ENCODE results near the gene IDH3B. TPM values are rescaled to one million over a fixed set of nuclear protein-coding genes. Genes with fewer than 3 reads are reported as not detected.
"Not testable (repeated sequence)": the region's sequence is repeated elsewhere in the genome, so short reads cannot be mapped to it uniquely, and the experiment has no call there.

IDH3B gene
- total RNA-seq (2014; rRNA removed; shearing (Covaris generic)): 139 and 146 TPM in 2 replicates

GRCh38 chr20:2663887-2664719, at the start of gene IDH3B:
Gene IDH3B, minus strand, starts transcription at chr20:2664216. Its CDS starts 28 bp downstream, at chr20:2664188.
- peak; percentile 83 for DNase-seq (ENCODE audit: low spot score)

DNA sequence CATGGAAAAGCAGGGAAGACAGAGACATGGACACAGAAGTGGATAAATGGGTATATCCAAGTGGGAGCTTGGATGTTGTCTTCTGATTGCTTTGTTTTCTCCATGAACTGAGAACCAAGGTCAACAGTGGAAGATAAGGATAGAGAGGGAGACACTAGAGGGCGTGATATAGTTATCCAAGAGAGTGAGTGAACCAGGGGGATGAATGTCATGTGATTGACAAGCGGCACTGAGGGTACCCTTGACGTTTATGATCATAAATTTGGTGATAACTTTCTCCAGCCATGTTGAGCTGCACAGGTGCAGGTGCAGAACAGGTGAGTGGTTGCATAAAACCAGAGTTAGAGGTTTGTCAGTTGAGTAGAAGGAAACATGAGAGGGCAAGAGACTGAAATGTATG, 49.3 kb upstream of the IDH3B start:
- DNase-seq (ENCODE audit: low spot score): peak; percentile 9

DNA sequence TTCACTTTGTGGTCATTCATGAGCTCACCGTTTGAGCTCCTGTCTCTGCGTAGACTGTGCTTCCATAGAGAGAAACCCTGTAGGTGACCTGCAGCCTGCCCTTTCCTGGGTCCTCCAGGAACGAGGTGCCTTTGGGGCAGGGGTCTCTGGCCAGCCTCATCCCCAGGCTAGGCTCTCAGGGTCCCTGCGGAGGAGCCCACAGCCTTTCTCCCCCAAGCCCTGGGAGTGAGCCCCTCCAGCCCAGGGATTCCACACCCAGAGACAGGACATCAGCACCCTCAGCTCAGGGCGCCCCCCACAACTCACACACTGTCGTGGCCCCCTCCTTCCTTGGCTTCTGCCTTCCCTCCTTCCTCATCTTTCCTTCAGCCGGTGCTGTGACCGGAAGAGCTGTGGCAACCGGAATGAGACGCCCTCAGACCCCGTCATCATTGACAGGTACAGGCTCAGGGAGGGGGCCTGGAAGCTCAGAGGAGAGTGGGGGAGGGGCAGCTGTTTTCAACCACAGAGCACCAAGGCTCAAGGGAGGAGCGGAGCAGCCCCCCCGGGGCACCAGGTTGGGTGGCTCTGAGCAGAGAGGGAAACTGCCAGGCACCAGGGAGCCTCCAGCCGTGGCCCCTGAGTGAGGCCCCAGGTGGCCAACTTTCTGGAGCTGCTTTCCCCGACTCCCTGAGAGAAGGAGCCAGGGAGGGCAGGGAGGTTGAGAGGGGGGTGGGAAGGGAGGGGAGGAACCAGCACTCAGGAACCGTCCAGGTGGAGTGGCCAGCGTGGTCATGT, 45.4 kb upstream of the IDH3B start:
- no peak for DNase-seq (ENCODE audit: low spot score)

GRCh38 chr20:2708665-2709064, 44.6 kb upstream of the IDH3B start:
- DNase-seq (ENCODE audit: low spot score): no peak

DNA sequence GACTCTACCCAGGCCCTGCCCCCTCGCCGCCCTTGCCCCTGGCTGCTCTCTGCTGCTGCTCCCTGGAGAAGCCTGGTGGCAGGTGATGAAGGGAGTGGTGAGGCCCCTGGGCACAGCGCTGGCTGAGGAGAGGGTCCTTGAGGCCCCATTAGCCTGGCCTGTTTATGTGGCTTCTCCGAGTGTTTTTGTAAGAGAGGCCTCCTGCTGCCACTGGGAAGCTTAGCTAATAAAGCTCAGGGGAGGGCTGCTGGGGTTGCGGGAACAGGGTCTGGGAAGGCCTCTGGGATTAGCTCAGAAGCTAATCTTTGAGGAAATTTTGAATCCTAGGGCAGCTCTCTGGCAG, 44.0 kb upstream of the IDH3B start:
- DNase-seq (ENCODE audit: low spot score): no peak

DNA sequence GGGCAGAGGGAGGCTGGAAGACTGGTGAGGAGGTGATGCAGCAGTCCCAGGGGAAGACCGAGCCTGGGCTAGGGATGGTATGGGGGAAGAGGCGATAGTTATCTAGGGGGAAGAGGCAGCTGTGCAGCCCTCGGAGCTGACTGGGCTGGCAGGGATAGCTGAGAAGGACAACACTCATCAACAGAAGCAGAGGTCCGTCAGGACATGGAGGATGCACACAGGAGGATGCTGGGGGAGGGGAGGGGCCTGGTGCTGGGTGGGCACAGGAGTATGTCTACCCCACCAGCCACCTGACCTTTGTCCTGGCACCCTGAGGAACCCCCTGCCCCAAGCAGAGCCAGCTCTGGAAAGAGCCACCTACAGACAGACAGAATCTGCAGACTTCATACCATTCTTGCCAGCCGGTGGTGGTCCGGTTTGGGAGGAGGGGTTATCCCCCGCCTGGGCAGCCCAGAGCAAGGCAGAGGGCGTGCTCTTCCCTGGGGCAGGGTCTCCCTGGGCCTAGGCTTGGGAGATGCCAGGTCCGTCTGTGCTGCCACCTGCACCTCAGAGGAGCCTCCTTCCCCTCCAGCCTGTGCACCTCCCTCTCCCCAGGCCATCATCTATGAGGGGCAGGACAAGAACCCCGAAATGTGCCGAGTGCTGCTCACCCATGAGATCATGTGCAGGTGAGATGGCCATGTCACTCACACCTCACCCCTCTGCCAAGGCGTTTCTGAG, 43.5 kb upstream of the IDH3B start:
- no peak for DNase-seq (ENCODE audit: low spot score)

DNA sequence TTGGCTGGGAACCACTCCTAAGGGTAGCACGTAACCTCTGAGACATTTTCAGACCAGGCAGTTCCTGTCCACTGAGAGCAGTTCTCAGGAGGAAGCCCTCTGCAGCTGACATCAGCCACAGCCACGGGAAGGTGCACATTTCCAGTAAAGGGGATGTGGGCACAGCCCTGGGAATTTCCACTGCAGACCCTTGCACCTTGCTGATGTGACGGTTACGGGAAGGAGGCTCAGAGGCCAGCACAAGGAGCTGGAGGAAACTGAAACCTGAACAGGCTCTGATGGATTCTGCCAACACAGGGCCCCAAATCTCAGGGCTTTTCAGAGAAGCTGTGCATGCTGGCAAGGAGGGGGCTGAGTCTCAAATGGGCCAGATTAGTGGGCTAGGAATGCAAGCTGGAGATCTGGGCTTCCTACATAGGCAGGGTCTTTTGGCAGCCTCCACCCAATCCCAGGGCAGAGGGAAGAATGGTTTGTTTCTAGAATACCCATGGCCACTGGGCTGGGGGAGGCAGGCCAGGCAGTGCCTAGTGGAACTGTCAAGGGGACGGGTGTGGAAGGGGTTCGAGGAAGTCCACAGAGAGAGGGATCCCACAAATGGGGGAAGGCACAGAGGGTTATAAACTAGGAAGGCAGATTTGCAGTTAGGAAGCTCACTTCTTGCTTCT, 42.8 kb upstream of the IDH3B start:
- DNase-seq (ENCODE audit: low spot score): no peak

GRCh38 chr20:2705931-2706645, 42.1 kb upstream of the IDH3B start:
- DNase-seq (ENCODE audit: low spot score): no peak

DNA sequence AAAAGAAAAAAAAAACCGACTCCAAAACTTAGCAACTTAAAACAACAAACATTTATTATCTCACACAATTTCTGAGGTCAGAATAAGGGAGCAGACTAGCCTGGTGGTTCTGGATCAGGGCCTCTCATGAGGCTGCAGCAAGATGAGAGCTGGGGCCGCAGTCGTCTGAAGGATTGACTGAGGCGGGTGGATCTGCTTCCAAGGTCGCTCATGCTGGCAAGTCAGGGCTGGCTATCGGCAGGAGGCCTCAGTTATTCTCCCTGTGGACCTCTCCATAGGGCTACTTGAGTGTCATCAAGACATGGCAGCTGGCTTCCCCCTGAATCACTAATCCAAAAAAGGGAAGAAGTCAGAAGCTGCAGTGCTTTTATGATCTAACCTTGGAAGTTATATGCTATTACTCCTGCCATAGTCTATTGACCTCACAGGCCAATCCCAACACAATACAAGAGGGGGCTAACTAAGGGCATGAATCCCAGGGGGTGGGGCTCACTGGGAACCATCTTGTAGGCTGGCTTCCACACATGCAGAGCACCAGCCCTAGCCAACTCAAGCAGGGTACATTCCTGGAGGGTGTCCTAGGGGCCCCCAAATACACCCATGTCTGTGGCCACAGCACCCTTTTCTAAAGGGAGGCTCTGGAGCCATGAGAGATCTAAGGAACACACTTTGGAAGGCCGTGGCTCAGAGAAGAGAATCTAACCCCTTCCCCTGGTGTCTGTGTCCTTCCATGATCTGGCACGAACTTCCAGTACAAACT, 39.9 kb upstream of the IDH3B start:
- no peak for DNase-seq (ENCODE audit: low spot score)

GRCh38 chr20:2701671-2702081, 37.7 kb upstream of the IDH3B start:
- DNase-seq (ENCODE audit: low spot score): no peak

DNA sequence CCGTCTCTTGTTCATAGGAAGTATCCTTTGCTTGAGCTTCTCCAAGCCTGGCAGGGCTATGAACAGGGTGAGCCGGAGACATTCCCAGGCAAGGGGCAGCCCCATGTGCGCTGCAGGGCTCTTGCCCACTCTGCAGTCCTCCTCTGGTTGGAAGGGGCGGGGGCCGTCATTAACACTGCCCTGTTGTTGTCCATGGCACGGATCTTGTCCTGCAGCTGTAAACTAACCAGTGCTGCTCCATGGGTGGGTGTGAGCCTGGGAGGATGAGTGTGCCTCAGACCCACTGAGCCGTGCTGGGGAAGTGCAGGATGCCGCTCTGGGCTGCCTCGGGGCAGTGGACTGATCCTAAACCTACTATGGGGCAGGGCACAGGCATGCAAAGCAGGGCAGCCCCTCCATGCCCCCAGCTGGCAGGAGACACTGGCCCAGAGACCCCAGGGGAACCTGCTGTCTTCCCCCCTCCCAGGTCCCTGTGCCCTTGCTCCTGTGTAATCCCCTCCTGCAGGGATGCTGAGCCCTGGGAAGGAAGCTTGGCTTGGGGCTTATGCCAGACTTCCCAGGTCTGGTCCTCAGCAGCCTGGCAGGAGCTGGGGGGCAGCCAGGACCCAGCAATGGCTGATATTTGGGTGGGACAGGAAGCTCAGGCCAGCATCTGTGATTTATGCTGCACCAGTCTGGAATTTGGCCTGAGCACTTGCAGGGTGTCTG, 37.1 kb upstream of the IDH3B start:
- no peak for DNase-seq (ENCODE audit: low spot score)

GRCh38 chr20:2699775-2700413, 35.9 kb upstream of the IDH3B start:
- DNase-seq (ENCODE audit: low spot score): no peak

DNA sequence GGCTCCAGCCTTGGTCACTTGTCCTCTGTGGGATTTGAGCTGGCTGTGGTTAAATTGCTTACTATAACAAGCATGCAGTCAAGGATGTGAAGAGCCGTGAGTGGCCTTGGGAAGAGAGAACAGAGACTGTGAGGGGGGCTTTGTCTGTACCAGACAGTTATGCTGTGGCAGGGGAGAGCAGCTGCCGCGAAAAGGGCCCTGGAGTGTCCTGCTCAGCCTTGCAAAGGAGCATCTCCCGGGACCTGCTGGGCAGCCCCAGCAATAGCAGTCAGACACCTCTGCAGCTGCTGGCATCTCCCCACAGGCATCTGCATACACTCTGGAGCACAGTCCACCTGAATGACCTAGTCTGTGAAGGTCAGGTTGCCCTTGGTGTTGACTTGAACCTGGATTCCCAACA, 34.9 kb upstream of the IDH3B start:
- DNase-seq (ENCODE audit: low spot score): no peak

DNA sequence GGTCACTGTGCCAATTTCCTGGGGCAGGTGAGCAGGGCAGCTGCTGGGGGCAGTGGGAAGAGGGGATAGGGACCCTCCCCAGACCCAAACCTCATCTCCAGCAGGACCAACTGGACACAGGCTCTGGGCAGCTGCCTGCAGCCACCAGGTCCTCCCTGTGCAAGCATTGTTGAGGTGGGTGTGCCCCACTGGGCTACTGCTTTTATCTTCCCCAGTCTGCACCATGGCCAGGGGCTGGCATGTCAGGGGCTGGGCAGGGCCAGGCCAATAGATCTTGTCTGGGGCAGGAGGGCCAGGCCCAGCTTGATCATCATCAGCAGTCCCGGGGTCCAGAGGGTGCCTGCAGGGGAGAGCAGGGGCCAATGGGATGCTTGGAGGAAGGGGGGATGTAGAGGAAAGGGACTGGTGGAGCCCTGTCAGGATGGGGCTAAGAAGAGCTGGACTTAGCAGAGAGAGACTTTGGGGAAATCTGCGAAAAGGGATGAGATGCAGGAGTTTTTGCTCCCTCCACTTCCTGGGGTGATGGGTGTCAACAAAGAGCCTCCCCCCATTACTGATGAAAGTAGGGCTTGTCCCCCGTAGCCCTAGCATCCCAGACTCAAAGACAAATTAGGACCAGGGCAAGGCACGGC, 34.3 kb upstream of the IDH3B start:
- no peak for DNase-seq (ENCODE audit: low spot score)

GRCh38 chr20:2697768-2698167, 33.8 kb upstream of the IDH3B start:
- no peak for DNase-seq (ENCODE audit: low spot score)

DNA sequence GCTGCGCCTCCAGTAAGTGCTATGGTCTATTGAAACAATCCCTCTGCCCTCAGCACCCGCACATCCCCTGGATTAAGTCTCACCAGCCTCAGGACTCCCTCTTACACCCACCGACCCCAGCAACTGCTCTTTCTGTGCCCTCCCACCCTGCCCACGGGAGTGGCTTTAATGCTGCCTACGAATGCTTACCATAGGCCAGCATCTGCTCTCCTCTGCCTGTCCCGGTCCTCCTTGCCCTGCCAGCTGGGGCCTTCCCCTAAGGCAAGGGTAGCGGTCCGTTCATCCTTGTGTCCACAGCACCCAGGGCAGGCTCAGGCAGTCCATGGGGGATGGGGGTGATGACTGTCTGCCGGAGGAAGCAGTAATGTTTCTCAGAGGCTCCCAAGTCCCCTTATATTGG, 32.6 kb upstream of the IDH3B start:
- no peak for DNase-seq (ENCODE audit: low spot score)

DNA sequence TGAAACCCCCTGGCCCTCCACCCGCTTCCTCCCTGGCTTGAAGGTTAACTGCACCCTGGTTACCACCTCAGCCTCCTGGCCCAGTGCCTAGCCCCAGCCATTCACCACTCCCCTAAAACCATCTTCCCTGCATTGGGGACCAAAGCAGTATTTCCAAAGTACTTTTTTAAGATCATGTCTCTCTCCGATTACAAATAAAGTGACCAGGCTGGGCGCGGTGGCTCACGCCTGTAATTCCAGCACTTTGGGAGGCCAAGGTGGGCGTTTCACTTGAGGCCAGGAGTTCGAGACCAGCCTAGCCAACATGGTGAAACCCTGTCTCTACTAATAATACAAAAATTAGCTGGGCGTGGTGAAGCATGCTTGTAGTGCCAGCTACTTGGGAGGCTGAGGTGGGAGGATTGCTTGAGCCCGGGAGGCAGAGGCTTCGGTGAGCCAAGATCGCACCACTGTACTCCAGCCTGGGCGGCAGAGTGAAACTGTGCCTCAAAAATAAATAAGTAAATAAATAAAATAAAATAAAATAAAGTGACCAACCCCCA, 32.0 kb upstream of the IDH3B start:
- DNase-seq (ENCODE audit: low spot score): not testable (repeated sequence)

GRCh38 chr20:2695206-2695983, 31.4 kb upstream of the IDH3B start:
- no peak for DNase-seq (ENCODE audit: low spot score)
